HG03571 (cell line): ENCODE data around the gene COP1.

Source experiments
- ATAC-seq: cut with Tn5 transposase; IDR thresholded peaks from one replicate; pipeline ENCODE4 v1.9.1; 2021; ENCODE audit not compliant: unreplicated experiment

Gene COP1

DNA sequence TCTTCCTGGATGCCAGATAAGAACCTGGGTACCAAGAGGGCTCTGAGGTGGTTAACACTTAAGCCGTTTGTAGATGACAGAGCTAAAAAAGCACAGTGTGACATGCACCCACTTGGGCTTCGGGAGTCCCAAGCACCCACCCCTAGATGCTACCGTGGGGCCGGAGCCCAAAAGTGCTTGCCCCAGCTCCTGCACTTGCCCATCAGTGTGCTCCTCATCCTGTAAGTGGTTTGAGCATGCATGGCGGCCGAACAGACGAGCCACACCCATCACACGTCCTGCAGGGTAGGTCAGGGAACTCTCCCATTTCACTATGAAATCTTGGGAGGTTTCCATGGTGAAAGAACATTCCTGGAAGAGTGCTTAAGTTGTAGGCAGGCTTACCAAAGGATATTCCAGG, 304.8 kb downstream of the COP1 start:
- no peak for ATAC-seq

DNA sequence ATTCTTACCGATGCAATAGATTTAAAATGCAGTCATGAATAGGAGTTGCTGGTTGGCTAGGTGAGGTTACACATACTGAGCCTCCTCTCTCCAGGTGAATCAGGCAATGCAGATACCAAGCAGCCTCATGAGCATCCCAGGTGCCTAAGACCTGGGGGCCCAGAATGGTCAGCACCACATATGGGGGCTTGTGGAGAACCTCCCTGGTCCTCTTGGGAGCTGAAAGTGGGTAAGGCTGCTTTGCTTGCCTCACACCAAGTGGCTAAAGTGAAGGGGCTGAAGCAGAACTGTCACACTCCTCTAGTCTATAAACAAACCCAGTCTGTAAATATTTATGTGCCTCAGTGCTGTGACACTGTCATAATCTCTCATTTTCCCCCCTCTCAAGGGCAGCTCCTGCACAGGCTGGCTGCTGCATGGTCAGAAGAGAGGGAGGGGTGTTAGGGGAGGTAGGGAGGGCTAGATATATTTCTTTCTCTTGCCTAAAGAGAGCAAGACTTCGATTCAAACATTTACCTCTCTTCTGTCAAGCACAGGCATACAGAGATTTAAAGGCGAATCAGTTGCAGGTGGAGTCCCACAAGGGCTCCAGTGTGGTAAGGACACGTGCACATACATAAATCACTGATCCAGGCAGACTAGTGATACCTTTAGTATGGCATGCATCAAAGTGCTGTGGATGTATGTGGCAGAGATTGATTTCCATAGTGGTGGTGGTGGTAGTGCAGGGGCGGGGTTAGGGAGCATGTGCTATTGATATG, 305.8 kb downstream of the COP1 start:
- no peak for ATAC-seq

GRCh38 chr1:175900171-175900570, 306.9 kb downstream of the COP1 start:
- no peak for ATAC-seq

- no peak for ATAC-seq
Measured at GRCh38 chr1:175895966-175896365, 311.1 kb downstream of the COP1 start.
